HUDEP-2 (cell line): ENCODE measurements around the gene C1QL4.
"Not testable (repeated sequence)": the region's sequence is repeated elsewhere in the genome, so short reads cannot be mapped to it uniquely, and the experiment has no call there.

Experiments
- DNase-seq, 76 experiments: peaks; one replicate each; lab custom pipeline; 2025; ENCODE audit not compliant: unreplicated experiment in 76 of 76; lab: John Stamatoyannopoulos, UW

C1QL4 gene

DNA sequence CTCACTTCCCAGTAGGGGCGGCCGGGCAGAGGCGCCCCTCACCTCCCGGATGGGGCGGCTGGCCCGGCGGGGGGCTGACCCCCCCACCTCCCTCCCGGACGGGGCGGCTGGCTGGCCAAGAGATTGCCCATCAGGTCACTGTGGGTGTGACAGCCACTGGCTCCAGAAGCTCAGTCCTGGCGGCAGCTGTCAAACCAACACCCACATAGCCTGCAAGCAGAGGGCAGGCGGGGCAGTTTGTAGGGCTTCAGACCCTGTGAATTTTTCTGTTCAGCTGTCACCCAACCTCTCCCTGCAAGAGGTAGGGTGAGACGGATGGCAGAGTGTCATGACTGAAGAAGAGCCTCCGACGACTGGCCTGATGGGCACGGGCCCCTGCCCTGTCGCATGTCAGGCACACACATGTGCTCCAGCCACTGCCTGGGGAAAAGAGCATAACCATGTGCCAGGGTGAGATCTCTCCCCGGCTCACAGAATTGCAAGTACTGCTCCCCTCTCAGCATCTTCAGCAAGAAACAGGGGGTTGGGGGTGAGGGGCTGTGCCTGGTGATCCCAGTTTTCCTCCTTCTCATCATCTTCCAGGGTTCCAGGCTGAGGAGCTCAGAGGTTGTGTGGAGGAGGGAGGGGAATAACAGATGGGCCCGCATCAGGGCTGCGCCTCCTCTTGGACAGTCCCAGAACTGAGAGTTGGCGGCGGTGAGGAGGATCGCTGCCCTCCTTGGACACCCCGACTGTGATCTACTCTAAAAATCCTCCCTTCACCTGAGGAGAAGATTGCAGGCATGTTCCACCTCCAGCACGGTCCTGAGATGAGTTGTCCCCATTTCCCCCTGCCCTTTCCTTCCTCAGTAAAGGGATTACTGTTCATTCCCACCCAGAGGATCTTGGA, 53.2 kb downstream of the C1QL4 start:
- no peak for DNase-seq

DNA sequence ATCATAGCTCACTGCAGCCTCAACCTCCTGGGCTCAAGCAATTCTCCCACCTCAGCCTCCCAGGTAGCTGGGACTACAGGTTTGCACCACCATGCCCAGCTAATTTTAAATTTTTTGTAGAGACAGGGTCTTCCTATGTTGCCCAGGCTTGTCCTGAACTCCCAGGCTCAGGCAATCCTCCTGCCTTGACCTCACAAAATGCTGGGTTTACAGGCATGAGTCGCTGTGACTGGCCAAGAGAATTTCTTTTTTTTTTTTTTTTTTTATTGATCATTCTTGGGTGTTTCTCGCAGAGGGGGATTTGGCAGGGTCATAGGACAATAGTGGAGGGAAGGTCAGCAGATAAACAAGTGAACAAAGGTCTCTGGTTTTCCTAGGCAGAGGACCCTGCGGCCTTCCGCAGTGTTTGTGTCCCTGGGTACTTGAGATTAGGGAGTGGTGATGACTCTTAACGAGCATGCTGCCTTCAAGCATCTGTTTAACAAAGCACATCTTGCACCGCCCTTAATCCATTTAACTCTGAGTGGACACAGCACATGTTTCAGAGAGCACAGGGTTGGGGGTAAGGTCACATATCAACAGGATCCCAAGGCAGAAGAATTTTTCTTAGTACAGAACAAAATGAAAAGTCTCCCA, 54.1 kb downstream of the C1QL4 start:
- DNase-seq, result not testable (repeated sequence)
